Loucy (cell line): Measurements from ENCODE around the gene MYO3B.

Experiments used
- H2AFZ ChIP-seq: fragments of 200-600 bp; sonication (generic); 2 replicates; pipeline ENCODE4 v1.6.0; 2016; ENCODE audit warnings: antibody characterized with exemption, mild to moderate bottlenecking, low read length, moderate library complexity
- H3F3A ChIP-seq: fragments of 200-600 bp; 2 replicates; pipeline ENCODE4 v1.6.0; 2016; ENCODE audit warnings: antibody characterized with exemption, low read depth, mild to moderate bottlenecking
- H3K27me3 ChIP-seq: fragments of 200-600 bp; sonication (generic); 2 replicates; pipeline ENCODE4 v1.6.1; 2014; ENCODE audit warnings: low read length, mild to moderate bottlenecking; ENCODE audit not compliant: insufficient read depth, poor library complexity, severe bottlenecking
- H3K36me3 ChIP-seq: fragments of 200-600 bp; sonication (generic); 2 replicates; pipeline ENCODE4 v1.6.1; 2016; ENCODE audit warnings: low read length; ENCODE audit not compliant: insufficient read depth
- H3K4me1 ChIP-seq: fragments of 200-600 bp; sonication (generic); 2 replicates; pipeline ENCODE4 v1.5.1; 2014; ENCODE audit warnings: low read length, mild to moderate bottlenecking; ENCODE audit not compliant: insufficient read depth, poor library complexity, severe bottlenecking
- H3K4me2 ChIP-seq: fragments of 200-600 bp; sonication (generic); 2 replicates; pipeline ENCODE4 v1.6.0; 2014; ENCODE audit warnings: antibody characterized with exemption, low read length, low read depth, mild to moderate bottlenecking; ENCODE audit not compliant: poor library complexity, severe bottlenecking
- H3K4me3 ChIP-seq: fragments of 200-600 bp; sonication (generic); 2 replicates; pipeline ENCODE4 v1.5.1; 2014; ENCODE audit warnings: low read length, mild to moderate bottlenecking, mixed read lengths; ENCODE audit not compliant: poor library complexity, severe bottlenecking
- H3K79me2 ChIP-seq: fragments of 200-600 bp; sonication (generic); 2 replicates; pipeline ENCODE4 v1.6.1; 2014; ENCODE audit warnings: low read length; ENCODE audit not compliant: insufficient read depth
- H3K9ac ChIP-seq: fragments of 200-600 bp; sonication (generic); 2 replicates; pipeline ENCODE4 v1.6.0; 2014; ENCODE audit warnings: mild to moderate bottlenecking, low read depth, low read length, moderate library complexity; ENCODE audit not compliant: poor library complexity, severe bottlenecking
- H3K9me2 ChIP-seq: fragments of 200-600 bp; sonication (generic); replicated peaks from 2 replicates; pipeline ENCODE4 v1.6.1; 2016; ENCODE audit warnings: low read depth, low read length, mixed read lengths
- H3K9me3 ChIP-seq: fragments of 200-600 bp; sonication (generic); 2 replicates; pipeline ENCODE4 v1.6.1; 2014; ENCODE audit warnings: mild to moderate bottlenecking, antibody characterized with exemption, low read length, low read depth; ENCODE audit not compliant: insufficient read depth
- H4K20me1 ChIP-seq: fragments of 200-600 bp; sonication (generic); 2 replicates; pipeline ENCODE4 v1.6.0; 2014; ENCODE audit warnings: antibody characterized with exemption, low read length, mild to moderate bottlenecking; ENCODE audit not compliant: insufficient read depth, poor library complexity, severe bottlenecking
- EZH2phosphoT487 ChIP-seq: fragments of 200-600 bp; IDR thresholded peaks from 2 replicates; pipeline ENCODE4 v1.6.1; 2018; ENCODE audit warnings: antibody characterized with exemption, mild to moderate bottlenecking, moderate library complexity, borderline replicate concordance
- TF ChIP-seq, protein P1 (sequence below): fragments of 200-600 bp; sonication (generic); conservative IDR thresholded peaks from 2 replicates; pipeline ENCODE4 v1.5.1; 2014; ENCODE audit warnings: mild to moderate bottlenecking, antibody characterized with exemption, low read length

MYO3B gene

DNA sequence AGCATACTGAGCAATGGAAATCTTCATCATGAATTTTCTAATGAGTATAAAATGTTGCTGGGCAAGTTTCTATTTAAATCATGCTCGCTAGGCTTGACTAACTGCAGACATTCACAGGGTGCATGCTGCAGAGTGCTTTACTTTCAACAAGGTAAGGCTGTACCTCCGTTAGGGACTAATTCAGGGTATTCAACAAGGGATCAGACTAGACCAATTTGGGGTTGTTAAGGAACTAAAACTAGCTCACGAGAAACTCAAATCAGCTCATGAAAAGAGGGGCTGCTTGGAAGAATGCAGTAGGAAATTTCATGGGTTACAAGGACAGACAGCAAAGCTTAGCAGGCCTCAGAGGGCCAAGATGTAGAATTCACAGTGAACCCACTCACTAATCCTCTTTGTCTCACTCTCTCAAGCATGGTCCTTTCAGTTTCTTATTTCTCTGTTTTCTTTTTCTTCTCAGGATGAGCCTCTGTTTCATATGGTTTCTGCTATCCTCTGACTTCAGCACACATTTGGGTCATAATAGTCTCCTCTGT lies 2.2 kb downstream of the MYO3B start:
- Histone ChIP-seq H3F3A (no peaks in the 10 kb centered on the region), H3K4me3 (no peak overlapping the region), H3K4me2 (no peak overlapping the region), H3K4me1 (no peaks in the 10 kb centered on the region), H3K27me3 (no peaks in the 10 kb centered on the region), H4K20me1 (no peaks in the 10 kb centered on the region), H2AFZ (peak overlapping the region; percentile 60), H3K79me2 (no peaks in the 10 kb centered on the region), H3K9me3 (0 out of 2 replicates have a peak, but pooled peaks cover 2% of the 10 kb centered on the region), H3K36me3 (no peaks in the 10 kb centered on the region), H3K9ac (no peak overlapping the region), H3K9me2 (no peaks in the 10 kb centered on the region)
- no peak for TF ChIP-seq EZH2phosphoT487
- TF ChIP-seq, protein P1, sequence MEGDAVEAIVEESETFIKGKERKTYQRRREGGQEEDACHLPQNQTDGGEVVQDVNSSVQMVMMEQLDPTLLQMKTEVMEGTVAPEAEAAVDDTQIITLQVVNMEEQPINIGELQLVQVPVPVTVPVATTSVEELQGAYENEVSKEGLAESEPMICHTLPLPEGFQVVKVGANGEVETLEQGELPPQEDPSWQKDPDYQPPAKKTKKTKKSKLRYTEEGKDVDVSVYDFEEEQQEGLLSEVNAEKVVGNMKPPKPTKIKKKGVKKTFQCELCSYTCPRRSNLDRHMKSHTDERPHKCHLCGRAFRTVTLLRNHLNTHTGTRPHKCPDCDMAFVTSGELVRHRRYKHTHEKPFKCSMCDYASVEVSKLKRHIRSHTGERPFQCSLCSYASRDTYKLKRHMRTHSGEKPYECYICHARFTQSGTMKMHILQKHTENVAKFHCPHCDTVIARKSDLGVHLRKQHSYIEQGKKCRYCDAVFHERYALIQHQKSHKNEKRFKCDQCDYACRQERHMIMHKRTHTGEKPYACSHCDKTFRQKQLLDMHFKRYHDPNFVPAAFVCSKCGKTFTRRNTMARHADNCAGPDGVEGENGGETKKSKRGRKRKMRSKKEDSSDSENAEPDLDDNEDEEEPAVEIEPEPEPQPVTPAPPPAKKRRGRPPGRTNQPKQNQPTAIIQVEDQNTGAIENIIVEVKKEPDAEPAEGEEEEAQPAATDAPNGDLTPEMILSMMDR = no peak

DNA sequence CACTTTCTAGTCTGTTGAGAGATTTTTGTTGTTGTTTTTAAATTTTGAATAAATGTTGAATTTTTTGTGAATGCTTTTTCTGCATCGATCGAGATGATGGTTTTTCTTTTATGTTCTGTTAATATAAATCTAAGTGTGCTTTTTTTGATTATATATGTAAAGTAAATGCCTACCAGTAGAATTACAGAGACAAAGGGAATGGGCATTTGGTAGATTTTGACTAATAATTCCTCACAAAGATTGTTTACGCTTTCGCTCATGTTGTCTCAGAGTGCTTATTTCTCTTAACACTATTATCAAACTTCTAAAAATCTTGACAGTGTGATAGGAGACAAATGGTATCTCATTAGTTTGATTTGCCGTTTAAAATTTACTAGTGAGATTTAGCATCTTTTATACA lies 3.7 kb downstream of the MYO3B start:
- H4K20me1 ChIP-seq = no peaks in the 10 kb centered on the region
- no peaks in the 10 kb centered on the region for H3F3A ChIP-seq
- no peaks in the 10 kb centered on the region for H3K27me3 ChIP-seq
- no peaks in the 10 kb centered on the region for H3K79me2 ChIP-seq
- H3K9me3 ChIP-seq = peaks cover 7% of the 10 kb centered on the region; the same call in 1 of the 2 replicates
- TF ChIP-seq EZH2phosphoT487 = no peak
- TF ChIP-seq, protein P1 = no peak
- no peaks in the 10 kb centered on the region for H3K9me2 ChIP-seq
- H3K9ac ChIP-seq = no peak overlapping the region
- H3K4me1 ChIP-seq = no peaks in the 10 kb centered on the region
- H3K36me3 ChIP-seq = no peaks in the 10 kb centered on the region
- H2AFZ ChIP-seq = no peak overlapping the region
- H3K4me2 ChIP-seq = no peak overlapping the region
- no peak overlapping the region for H3K4me3 ChIP-seq

DNA sequence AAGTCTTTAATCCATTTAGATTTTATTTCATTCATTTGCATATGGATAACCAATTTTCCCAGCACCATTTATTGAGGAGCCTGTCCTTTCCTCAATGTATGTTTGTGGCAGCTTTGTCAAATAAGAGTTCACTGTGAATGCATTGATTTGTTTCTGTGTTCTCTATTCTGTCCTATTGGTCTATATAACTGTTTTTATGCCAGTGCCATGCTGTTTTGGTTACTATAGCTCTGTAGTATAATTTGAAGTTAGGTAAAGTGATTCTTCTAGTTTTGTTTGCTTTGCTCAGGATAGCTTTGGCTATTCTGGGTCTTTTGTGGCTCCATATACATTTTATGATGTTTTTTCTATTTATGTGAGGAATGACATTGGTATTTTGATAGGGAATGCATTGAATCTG lies 7.4 kb downstream of the MYO3B start:
- H3K4me2 ChIP-seq = no peak overlapping the region
- TF ChIP-seq EZH2phosphoT487 = no peak
- TF ChIP-seq, protein P1 = no peak

More for the DNA sequence above, 7.4 kb downstream of the MYO3B start:
- no peaks in the 10 kb centered on the region for H3F3A ChIP-seq
- no peaks in the 10 kb centered on the region for H3K9me2 ChIP-seq
- peaks cover 7% of the 10 kb centered on the region; the same call in 1 of the 2 replicates for H3K9me3 ChIP-seq
- H3K9ac ChIP-seq = no peak overlapping the region
- H3K4me3 ChIP-seq = no peak overlapping the region
- H3K36me3 ChIP-seq = no peaks in the 10 kb centered on the region
- H3K4me1 ChIP-seq = no peaks in the 10 kb centered on the region
- H3K79me2 ChIP-seq = no peaks in the 10 kb centered on the region
- H2AFZ ChIP-seq = no peak overlapping the region
- no peaks in the 10 kb centered on the region for H4K20me1 ChIP-seq
- no peaks in the 10 kb centered on the region for H3K27me3 ChIP-seq
